ENCODE results near the gene NAP1L2. TPM values are rescaled to one million over a fixed set of nuclear protein-coding genes. Genes with fewer than 3 reads are reported as not detected.
"Not testable (repeated sequence)": the region's sequence is repeated elsewhere in the genome, so short reads cannot be mapped to it uniquely, and the experiment has no call there.

Gene NAP1L2
- total RNA-seq, result 1 to 10 TPM; 1.6 to 1.9 TPM

DNA sequence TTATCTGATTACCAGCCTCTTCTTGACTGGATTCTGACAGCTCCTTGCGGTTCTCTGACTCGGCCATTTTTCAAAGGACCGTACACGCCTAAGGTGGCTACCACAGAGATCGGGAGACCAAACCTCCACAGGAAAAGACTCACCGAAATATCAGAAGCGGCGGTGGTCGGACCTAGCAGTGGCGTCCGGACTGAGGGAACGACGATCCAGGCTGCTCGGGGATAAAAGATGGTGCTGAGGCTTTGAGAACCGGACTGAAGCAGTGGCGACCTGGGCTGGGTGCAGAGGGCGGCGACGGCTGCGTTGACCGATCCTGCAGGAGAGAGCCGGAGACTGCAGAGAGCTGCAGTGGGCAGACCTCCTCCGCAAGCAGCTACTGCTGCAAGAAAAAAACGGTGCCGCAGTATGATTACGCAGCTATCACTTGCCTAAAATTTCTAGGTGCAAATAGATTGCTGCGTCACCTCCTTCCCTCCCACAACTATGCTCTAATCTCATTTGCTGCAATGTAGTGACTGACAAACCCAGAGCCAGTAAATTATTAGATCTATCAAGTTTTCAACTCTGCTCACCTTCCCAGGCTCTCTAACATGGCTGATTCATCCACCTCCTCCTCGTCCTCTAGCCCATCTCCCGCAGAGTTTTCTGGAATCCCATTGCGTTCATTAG, at the start of gene NAP1L2:
NAP1L2 (minus strand) TSS at position 426 of the 669 bp plus-strand sequence; CDS start at position 67, 359 bp downstream.
- Mint-ChIP-seq H3K9me3 (no peaks in the 10 kb centered on the region), H3K27ac (peak within 1 kb of the TSS; percentile 70 to 83), H3K36me3 (peaks cover 0 to 8% of the 10 kb centered on the region in 2 donors)
- DNase-seq (ENCODE audit: low spot score in 2 of 2) (peak; percentile 3 to 55), ATAC-seq (peak; percentile 92 to 95)

DNA sequence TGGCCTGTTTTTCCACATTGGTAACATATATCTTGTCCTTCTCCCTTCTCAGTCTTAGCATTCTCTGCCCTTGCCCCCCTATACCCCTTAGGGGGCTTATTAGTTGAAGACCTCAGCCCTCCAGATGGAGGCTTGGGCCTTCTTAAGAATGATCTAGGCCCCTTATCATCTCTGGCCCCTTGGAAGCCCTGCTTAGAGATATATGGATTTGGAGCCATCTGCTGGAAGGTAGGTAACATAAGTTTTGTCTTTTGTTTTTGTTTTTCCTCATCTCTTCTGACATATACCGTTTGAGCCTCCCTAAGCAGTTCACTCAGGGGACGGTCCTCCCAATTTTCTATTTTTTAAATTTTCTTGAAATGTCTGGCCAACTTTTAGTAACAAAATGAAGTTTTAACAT, 48.3 kb upstream of the NAP1L2 start:
- DNase-seq (ENCODE audit: low spot score in 2 of 2) (no peak), ATAC-seq (no peak)
- Mint-ChIP-seq H3K36me3 (no peaks in the 10 kb centered on the region), H3K9me3 (no peaks in the 10 kb centered on the region), H3K27ac (no peak overlapping the region)

- ATAC-seq (no peak), DNase-seq (ENCODE audit: low spot score in 2 of 2) (no peak)
- Mint-ChIP-seq H3K27ac (no peak overlapping the region), H3K36me3 (no peaks in the 10 kb centered on the region), H3K9me3 (no peaks in the 10 kb centered on the region)
These were observed 24.6 kb upstream of the NAP1L2 start for GRCh38 chrX:73239242-73239641.

- H3K9me3 Mint-ChIP-seq, result peaks cover 0 to 3% of the 10 kb centered on the region in 2 donors
These were observed 3.0 kb upstream of the NAP1L2 start for GRCh38 chrX:73217621-73218020.

DNA sequence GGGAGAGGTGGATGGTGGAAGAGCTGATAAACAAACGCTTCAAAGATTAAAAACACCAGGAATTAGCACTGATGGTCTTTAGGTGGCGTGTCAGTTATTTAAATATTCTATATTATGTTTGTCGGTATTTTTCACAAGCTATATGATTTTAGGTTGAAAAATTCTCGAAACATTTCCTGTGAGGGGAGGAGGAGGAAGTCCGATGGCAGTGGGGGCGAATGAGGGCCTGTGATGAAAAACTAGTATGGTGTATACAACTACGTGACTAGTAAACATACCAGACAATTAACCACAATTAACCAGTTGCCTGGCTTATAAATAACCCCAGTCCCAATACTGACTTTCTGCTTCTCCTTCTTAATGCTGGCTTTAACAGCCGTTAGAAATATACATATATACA, 595 bp upstream of the NAP1L2 start:
- H3K27ac Mint-ChIP-seq, result peak overlapping the region; percentile 70 to 83
- ATAC-seq (no peak), DNase-seq (ENCODE audit: low spot score in 2 of 2) (no peak)
- H3K9me3 Mint-ChIP-seq, result no peaks in the 10 kb centered on the region
- peaks cover 0 to 8% of the 10 kb centered on the region in 2 donors for H3K36me3 Mint-ChIP-seq

More at GRCh38 chrX:73217621-73218020, 3.0 kb upstream of the NAP1L2 start:
- ATAC-seq (no peak), DNase-seq (ENCODE audit: low spot score in 2 of 2) (no peak)
- Mint-ChIP-seq H3K27ac (no peak overlapping the region), H3K36me3 (peaks cover 0 to 10% of the 10 kb centered on the region in 2 donors)

- Mint-ChIP-seq H3K9me3 (no peaks in the 10 kb centered on the region), H3K36me3 (peaks cover 0 to 8% of the 10 kb centered on the region in 2 donors), H3K27ac (peak overlapping the region; percentile 22 to 83)
- DNase-seq (ENCODE audit: low spot score in 2 of 2), result no peak
- peak; percentile 34 to 62 for ATAC-seq
These were observed 771 bp downstream of the NAP1L2 start for GRCh38 chrX:73213734-73214425.

- peaks cover 5 to 6% of the 10 kb centered on the region in 2 donors for H3K9me3 Mint-ChIP-seq
- H3K27ac Mint-ChIP-seq, result no peak overlapping the region
- DNase-seq (ENCODE audit: low spot score in 2 of 2), result no peak
- no peak for ATAC-seq
- H3K36me3 Mint-ChIP-seq, result peaks cover 0 to 7% of the 10 kb centered on the region in 2 donors
These were observed 8.3 kb downstream of the NAP1L2 start for GRCh38 chrX:73206366-73206765.

GRCh38 chrX:73182502-73183114, 32.0 kb downstream of the NAP1L2 start:
- DNase-seq (ENCODE audit: low spot score in 2 of 2) (no peak), ATAC-seq (no peak)
- no peak overlapping the region for H3K27ac Mint-ChIP-seq
- peaks cover 0 to 11% of the 10 kb centered on the region in 2 donors for H3K9me3 Mint-ChIP-seq
- H3K36me3 Mint-ChIP-seq, result peaks cover 0 to 7% of the 10 kb centered on the region in 2 donors

DNA sequence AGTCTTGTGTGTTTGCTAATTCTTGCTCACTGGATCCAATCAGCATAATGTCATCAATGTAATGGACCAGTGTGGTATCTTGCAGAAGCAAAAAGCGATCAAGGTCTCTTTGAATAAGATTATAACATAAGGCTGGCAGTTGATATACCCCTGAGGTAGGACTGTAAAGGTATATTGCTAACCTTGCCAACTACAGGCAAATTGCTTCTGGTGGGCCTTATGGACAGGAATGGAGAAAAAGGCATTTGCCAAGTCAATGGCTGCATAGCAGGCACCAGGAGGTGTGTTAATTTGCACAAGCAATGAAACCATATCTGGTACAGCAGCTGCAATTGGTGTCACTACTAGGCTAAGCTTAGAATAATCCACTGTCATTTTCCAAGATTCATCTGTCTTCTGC, 45.7 kb downstream of the NAP1L2 start:
- DNase-seq (ENCODE audit: low spot score in 2 of 2); H3K36me3 Mint-ChIP-seq; H3K9me3 Mint-ChIP-seq; H3K27ac Mint-ChIP-seq; ATAC-seq: not testable (repeated sequence)

Other genes with a start within 250 kb of the NAP1L2 start
- not detected for gene PABPC1L2B, start 211.9 kb downstream of the NAP1L2 start, total RNA-seq
- not detected for gene PABPC1L2A, start 135.3 kb downstream of the NAP1L2 start, total RNA-seq
- gene CDX4, start 232.2 kb upstream of the NAP1L2 start, total RNA-seq, result not detected

Data from activated naive CD4-positive, alpha-beta T cell treated with anti-CD3 and anti-CD28 coated beads, Interleukin-2, amount 50 U/mL, for 72 hours (primary cell).